Activated gamma-delta T cell (primary cell): ENCODE data around the gene CARD11.

Experiments used
- DNase-seq: peaks from one replicate; lab custom pipeline; 2025; lab: John Stamatoyannopoulos, UW

The CARD11 gene

DNA sequence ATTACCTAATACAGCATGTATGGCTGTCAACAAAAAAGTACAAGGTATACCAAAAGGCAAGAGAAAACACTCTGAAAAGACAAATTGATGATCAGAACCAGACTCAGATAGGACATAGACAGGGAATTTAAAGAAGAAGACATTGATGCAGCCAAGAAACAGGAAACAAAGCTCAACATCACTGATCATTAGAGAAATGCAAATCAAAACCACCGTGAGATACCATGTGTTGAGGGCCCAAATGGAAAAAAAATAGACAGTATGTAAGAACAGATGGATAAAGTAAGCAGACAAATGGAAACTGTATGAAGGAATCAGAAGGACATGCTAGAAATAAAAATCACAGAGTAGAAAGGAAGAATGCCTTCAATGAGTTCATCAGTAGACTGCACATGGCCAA is 23.3 kb downstream of the CARD11 start:
- DNase-seq, result no peak

DNA sequence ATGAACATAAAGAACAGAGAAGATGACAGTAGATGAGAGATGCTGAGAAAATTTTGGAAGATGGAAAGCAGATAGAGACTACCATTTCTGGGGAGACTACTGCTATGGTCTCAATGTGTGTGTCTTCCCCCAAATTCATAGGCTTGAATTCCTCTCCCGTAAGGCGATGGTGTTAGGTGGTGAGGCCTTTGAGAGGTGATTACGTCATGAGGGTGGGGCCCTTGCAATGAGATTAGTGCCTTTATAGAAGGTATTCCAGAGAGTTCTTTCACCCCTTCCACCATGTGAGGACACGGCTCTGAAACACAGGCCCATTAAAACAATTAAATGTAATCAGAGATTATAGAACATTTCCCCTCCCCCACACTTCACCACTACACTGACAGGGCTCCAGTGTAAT is 23.9 kb downstream of the CARD11 start:
- DNase-seq, result no peak

DNA sequence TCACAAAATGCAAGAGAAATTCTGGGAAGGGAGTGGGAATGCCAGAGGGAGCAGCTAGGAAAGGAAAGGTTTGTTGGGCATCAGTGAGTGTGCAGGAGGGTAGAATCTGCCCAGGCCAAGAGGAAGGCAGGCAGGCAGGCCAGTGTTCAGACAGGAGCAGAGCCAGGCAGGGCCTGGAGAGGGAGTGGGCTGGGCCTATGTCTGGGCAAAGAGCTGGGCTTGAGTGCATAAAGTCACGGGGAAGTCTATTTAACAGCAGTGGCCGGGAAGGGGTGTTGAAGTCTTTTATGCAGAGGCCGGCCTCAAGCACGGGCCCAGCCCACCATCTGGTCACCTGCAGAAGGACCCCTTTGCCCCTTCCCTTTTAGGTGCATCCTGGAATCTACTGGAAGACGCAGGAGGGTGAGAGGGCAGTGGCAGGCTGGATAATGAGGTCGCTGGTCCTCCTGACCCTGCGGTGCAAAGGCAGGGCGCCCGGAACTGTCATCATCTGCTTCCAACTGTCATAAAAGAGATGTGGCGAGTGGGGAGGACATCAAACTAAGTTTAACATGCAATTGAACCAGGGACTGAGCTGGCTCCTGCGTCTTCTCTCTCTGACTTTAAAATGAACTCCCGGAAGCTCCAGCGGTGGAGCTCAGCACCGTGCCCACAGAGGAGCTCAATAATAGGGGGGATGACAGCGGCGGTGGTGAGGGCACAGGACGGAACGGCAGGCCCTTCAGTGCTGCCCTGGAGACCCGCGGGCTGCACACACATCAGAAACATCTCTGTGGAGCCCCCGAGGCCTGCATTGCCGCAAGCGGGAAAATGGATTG is 29.5 kb downstream of the CARD11 start:
- DNase-seq, result no peak

DNA sequence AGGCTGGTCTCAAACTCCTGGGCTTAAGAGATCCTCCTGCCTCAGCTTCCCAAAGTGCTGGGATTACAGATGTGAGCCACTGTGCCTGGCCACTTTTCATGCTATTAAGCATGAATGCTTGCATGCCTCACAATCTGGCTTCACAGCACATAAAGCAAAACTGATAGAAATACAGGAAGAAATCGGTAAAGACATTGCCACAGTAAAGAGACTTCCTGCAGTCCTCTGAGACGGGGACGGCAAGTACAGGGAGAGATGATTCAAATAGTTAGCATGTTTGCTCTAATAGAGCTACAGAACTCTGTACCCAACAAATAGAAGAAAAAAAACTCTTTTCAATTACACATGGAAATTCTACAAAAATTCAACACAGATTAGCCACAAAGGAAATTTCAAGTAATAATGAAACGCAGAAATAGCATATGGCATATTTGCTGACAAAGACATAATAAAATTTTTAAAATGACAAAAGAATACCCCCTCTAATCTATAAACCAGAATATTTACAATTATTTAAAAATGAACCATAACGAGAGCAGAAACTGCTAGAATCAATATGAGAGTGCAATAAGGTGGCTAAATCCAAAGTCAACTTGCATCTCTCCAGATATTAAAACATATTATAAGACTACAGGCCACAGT is 32.3 kb downstream of the CARD11 start:
- DNase-seq, result no peak

DNA sequence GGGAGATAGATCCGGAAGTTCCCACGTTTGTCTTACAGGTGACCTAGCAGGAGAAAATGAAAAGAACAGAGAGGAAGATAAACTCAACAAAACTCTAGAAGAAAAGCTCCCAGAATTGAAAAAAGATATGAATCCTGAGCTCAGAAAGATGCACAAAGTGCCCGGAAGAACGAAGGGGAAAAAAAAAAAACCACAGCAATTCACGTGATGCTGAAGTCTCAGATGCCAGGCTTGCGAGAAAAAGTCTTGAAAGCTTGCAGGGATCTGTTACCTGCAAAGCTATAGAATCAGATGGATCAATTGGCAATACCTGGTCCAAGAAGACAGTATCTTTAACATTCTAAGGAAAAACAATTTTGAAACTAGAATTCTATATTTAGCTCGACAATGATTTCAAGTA is 33.5 kb downstream of the CARD11 start:
- DNase-seq, result no peak

DNA sequence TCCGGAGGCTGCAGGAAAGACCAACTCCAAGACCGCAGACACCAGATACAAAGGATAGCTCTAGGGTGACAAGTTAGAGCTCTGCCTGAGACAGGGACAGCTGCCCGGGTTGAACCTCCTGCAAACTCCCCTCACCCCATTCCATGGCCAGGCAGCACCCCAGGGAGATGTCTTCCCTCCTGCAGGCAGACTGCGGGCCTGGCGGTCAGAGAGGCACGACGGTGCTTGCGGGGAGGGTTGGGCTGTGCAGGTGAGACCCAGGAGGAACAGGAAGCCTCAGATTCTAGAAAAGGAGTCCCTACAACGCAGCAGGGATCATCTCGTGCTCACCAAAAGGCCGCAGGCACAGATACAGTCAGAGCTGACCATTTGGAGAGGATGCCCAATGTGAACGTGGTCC is 34.6 kb downstream of the CARD11 start:
- DNase-seq, result no peak

DNA sequence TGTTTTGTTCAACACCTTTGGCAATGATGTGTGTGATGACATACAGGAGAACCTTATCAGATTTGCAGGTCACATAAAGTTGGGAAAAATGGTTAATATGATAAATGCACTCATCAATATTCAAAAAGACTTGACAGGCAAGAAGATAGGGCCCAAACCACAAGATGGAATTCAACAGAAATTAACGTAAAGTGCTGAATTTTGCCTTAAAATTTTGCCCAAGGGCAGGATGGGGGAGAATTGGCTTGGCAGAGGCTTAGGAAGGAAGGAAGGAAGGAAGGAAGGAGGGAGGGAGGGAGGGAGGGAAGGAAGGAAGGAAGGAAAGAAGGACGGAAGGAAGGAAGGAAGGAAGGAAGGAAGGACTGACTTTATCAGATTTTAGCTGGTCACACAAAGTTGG is 35.3 kb downstream of the CARD11 start:
- DNase-seq, result no peak

DNA sequence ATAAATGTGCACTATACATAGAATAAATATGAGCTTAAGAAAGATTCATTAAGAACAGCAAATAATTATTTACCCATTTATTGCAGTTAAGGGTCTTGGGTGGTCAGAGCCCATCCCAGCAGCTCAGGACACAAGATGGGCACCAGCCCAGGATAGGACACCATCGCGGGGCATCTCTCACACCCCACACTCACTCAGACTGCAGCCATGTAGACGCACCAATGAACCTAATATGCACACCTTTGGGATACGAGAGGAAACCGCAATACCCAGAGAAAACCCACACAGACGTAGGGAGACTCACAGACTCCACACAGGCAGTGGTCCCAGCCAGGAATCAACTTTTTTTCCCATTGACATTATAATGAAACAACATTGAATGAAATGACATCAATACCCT is 36.0 kb downstream of the CARD11 start:
- no peak for DNase-seq

DNA sequence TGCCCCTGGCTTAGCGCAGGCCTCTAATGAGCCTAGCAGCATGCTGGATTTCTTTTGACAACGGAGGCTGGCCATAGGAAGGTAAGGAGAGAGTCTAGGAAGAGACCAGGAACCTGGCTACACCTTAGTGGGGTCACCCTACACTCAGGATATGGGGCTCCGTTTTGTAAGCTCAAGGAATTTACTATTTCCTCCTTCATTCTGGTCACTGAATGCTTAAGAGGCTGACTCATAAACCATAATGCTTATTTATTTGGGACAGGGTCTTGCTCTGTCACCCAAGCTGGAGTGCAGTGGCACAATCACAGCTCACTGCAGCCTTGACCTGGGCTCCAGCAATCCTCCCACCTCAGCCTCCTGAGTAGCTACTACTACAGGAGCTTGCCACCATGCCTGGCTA is 38.4 kb downstream of the CARD11 start:
- DNase-seq, result no peak

DNA sequence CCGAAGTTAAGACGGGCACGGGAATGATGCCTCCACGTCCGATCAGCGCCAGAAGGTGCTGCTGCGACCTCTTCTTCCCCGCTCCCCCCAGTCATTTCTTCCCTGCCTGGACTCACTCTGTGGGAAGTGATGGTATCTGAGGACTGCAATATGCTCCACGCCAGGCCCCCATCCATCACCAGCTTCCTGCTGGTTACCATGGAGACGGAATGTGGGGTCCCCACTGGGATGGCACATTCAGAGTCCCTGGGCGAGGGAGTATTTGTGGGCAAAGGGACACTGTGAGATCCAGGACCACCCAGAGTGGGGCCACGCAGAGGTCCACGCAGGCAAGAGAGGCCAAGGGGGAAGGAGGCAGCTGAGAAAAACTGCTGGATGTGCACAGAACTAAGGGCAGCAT is 39.7 kb downstream of the CARD11 start:
- no peak for DNase-seq

DNA sequence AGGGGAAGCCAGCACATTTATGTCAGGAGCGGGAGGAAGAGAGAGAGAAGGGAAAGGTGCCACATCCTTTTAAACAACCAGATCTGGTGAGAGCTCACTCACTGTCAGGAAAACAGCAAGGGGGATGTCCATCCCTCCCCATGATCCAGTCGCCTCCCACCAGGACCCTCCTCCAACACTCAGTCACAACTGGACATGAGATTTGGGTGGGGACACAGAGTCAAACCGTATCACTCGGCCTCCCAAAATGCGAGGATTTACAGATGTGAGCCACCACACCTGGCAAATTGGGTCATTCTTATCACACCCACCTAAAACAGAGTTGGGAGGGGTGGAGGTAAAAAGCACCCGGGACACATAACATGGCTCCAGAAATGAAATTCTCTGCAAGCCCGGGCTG is 41.0 kb downstream of the CARD11 start:
- DNase-seq, result no peak

DNA sequence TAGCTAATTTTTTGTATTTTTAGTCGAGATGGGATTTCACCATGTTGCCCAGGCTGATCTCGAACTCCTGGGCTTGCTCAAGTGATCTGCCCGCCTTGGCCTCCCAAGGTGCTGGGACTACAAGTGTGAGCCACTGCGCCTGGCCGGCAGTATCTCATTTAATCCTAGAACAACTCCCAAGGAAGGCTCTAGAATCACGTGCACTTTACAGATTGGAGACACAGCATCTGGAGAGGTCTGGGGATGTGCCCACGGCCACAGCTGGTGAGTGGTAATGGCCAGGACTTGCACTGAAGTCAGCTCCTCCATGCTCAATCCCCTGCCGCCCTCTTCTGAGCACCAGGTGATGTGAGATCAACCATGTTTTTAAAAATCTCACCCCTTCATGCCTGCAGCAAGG is 43.1 kb downstream of the CARD11 start:
- DNase-seq, result no peak

DNA sequence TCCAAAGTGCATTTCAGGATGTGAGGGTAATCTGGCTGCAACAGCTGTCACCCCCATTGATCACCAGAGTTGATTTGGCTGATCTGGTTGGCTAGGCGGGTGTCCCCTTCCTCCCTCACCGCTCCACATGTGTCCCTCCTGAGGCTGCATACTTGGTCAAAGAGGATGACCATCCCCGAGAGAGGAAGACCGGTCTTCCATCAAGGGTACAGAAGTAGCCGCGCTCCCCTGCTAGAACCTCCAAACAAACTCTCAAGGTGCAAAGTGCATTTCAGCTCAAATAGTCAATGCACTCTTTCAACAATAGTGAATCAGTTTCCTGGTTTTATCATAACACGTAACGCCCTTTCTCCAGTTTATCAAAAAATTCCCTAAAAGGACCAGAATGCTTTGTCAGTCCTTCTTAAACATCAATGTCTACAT is 44.6 kb downstream of the CARD11 start:
- DNase-seq, result no peak

DNA sequence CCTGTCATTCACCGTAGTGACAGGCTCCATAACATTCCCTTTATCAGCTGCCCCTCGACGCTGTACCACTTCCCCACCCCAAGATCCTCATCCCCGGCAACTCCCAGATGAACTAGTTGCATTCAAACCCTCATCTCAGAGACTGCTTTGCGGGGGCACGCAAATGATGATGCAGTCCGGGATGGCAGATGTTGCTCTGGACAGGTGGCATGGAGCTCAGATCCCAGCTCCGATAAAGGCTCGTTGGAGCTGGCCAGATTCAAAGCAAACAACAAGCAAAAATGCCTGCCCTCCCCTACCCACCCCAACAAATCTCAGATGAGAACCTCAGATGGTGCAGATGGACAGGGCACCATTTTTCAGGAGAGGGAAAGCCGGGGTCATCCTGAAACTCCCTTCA is 46.7 kb downstream of the CARD11 start:
- DNase-seq, result no peak

DNA sequence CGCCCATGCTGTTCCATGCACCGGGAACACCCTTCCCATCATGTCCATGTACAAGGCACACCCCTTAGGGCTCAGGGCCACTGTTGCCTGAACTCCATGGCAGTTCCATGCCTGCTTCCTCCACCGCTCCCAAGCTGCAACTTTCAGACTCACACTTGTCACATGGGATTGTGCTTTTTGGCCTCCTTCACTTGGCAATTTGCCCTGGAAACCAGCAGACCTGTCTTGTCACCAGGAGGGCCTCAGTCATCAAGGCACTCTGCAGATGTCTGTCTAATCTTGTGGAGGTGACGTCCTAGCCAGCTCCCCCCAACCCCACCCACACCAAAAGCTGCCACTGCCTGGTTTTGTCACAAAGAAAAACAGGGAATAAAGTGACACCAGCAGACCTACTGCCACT is 47.5 kb downstream of the CARD11 start:
- no peak for DNase-seq

DNA sequence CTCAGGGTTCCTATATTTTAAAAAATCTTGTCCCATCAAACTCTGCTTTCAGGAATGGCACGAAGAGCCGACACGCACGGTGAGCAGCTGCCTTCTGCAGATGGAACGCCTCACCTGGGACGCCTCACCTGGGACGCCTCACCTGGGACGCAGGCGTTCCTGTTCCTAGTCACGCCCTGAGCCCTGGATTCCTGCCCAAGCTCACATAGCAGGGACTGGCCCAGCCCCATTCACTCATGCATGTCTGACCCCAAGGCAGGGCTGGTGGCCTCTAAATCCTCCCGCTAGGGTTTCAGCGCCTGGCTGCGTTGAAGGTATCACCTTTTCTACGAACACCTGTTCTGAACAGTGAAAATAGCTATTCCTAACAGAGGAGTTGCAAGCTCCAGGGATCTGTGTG is 49.8 kb downstream of the CARD11 start:
- DNase-seq, result no peak

DNA sequence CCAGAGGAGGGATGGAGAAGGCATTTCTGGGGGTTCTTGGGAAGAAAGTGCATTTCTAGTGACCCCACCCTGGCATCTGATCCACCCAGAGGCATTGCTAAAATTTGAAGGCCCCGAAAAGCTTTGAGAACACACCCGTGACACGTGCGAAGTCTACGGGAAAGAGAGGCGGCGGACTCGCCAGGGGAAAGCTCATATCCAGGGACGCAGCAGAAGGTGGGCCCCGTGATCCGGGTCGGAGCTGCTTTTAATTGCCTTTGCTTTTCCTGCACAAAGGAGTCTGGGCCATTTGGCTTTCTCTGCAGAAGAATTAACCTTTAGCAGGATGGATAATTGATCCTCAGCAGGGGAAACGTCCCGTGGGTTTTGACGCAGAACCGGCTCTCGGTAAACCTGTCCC is 50.3 kb downstream of the CARD11 start:
- no peak for DNase-seq

DNA sequence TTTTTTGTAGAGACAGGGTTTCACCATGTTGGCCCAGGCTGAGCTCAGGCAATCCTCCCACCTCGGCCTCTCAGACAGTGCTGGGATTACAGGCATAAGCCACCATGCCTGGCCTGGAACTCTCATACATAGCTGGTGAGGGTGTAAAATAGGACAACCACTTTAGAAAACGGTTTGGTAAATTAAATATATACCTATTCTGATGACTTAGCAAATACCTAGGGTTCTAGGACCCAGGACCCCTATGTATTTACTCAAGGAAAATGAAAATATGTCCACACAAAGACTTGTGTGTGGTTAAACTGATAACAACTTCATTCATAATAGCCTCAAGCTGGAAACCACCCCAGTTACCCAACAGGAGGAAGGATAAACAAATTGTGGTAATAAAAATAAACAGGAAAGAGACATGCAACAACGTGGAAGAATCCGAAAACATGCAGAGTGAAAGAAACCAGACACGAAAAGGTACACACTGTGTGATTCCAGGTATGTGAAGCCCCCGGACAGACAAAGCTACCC is 52.7 kb downstream of the CARD11 start:
- DNase-seq, result no peak

DNA sequence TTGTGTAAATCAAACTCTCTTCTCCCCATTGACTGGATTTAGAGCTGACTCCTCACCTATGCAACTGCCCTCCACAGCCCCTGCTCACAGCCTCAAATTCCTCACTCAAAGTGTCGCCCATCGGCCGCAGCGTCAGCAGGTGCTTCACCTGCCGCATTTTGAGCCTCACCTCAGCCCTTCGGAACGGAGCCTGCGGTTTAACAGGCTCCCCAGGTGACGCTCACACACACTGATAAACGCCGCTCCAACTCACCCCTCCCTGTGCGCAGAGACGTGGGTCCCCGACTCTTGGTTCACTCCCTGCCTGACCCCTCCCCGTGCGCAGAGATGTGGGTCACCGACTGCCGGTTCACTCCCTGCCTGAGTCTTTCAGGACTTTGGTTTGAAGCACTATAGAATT is 57.1 kb downstream of the CARD11 start:
- no peak for DNase-seq

DNA sequence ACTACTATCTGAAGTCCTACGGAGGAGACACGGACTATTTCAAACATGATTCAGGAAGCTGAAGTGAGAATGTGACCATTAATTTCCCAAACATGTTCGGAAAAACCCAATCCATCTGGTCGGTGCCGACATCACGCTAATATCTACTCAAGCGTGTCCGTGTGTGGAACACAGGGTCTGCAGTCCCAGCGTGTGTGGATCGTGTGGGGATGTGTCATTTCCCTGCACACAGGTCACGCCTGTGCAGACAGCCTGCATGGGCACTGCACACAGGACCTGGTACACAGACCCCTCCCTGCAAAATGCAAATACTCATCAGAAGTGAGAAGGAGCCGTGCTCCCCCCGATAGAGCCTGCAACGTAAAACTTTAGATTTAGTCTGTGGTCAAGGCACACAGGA is 57.8 kb downstream of the CARD11 start:
- DNase-seq, result no peak

DNA sequence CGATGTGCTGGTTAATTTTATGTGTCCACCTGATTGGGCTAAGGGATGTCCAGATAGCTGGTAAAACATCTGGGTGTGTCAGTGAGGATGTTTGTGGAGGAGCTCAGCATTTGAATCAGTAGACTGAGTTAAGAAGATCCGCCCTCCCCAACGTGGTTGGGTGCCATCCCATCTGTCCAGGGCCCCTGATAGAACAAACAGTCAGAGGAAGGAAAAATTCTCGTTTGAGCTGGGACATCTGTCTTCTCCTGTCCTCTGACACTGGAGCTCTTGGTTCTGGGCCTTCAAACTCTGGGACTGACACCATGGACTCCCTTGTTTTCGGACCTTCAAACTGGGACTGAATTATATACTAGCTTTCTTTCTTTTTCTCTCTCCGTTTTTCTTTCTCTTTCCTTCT is 59.6 kb downstream of the CARD11 start:
- DNase-seq, result no peak

DNA sequence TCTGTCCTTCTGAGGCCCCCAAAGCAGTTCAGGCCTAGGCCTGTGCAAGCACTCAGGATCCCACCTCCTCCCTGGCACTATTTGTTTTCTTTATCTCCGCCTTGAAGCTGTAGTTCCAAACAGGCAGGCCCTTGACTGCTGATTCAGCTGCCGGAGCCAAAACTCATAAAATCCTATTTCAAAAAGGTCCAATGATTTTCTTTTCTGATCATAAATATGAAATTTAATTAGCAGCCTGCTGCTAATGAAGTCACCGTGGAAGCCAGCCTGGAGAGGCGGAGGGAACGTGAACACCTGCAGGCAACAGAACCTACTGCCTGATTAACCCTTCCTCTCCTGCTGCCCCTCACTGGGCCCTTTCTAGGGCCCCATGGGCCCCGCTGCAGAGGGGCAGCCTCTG is 60.1 kb downstream of the CARD11 start:
- DNase-seq, result no peak

DNA sequence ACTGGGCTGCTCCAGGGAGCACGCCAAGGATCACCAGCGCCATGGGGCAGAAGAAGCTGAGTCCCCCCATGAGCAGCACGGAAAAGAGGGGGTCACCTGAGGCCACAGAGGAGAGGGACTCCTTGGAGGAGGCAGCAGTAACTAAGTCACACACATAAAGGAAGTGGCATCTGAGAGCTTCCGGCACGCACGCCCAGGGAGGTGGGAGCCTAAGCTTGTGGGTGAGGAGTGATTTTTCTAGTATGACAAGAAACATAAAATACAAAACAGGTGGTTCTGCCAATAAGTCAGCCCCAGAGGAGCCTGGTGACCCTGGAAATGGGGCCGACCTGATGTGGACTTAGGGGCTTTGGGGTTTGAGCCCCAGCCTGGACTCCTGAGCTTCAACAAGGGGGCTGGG is 60.8 kb downstream of the CARD11 start:
- DNase-seq, result peak; percentile 47

DNA sequence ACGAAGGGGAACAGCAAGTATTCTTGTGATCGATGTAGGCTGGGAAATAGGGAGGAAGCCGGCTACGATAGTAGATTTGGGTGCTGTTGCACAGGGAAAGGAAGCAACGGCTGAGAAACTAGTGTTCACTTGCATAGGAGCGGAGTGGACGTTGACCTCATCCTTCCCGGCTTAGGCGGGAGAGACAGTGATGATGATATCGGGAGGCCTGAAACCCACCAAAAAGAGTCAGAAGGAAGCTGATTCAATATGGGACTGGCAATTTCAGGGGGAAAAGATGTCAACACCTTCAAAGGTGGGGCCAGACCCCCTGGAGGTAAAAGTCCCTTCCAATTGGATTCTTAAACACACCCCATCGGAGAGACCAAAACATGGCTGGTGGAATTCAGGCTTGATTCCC is 61.3 kb downstream of the CARD11 start:
- DNase-seq, result no peak
